HepG2 (cell line): ENCODE measurements around the gene OR3A3. TPM values are rescaled to one million over a fixed set of nuclear protein-coding genes. Genes with fewer than 3 reads are reported as not detected.
"Not testable (repeated sequence)": the region's sequence is repeated elsewhere in the genome, so short reads cannot be mapped to it uniquely, and the experiment has no call there.

Experiments
- ATAC-seq: fragments of 200-7000 bp; cut with Tn5 transposase; 3 replicates; pipeline ENCODE4 v1.9.1; 2020; ENCODE audit warnings: mild to moderate bottlenecking, moderate library complexity
- BruUV-seq: library from RNA; stranded (reverse); fragments of 400-500 nt; replicated peaks from 2 replicates; lab custom pipeline; 2021; lab: Mats Ljungman, UMichigan
- CTCF ChIA-PET: fragments of 300-600 bp; formaldehyde crosslinking; extraction: SDS; loops from one replicate; lab custom pipeline; 2021; ENCODE audit warnings: low total read pairs, inconsistent platforms, low intra/inter-chr PET ratio; lab: Yijun Ruan, JAX
- POLR2A ChIA-PET: fragments of 350-600 bp; sonication (Branson Sonifier 250); formaldehyde crosslinking; loops from one replicate; lab custom pipeline; 2020; ENCODE audit warnings: antibody characterized with exemption, inconsistent platforms; lab: Yijun Ruan, JAX
- DNase-seq: peaks from one replicate; pipeline ENCODE4 v3.0.0-alpha.2; 2015; ENCODE audit warnings: low spot score
- FAIRE-seq: peaks from 3 replicates; lab custom pipeline; 2011; peaks lifted over from hg19 to GRCh38; lab: Jason Lieb, UNC
- H2AFZ ChIP-seq: one replicate; pipeline ENCODE4 v1.6.1; 2011; ENCODE audit warnings: low read length, inconsistent platforms
- H3K27ac ChIP-seq: fragments of 300-600 bp; 3 replicates; pipeline ENCODE4 v1.8.0; 2011; ENCODE audit warnings: mixed run types, mild to moderate bottlenecking, mixed read lengths, low read length, inconsistent platforms; ENCODE audit not compliant: insufficient read depth; ENCODE audit errors: extremely low read length
- H3K27me3 ChIP-seq, 2 experiments: fragments of 200-600 bp in 1 of 2; 2 replicates in 1 of 2; 3 replicates in 1 of 2; pipeline versions ENCODE4 v1.6.0 to v1.8.0; 2011; ENCODE audit warnings: low read length in 2 of 2, mild to moderate bottlenecking in 2 of 2, moderate library complexity in 2 of 2, inconsistent platforms in 1 of 2; ENCODE audit not compliant: insufficient read depth in 2 of 2, control insufficient read depth in 1 of 2
- H3K36me3 ChIP-seq, 2 experiments: fragments of 200-600 bp in 1 of 2; replicated peaks in 1 of 2; 2 replicates in 1 of 2; 3 replicates in 1 of 2; pipeline versions ENCODE4 v1.5.1 to v1.8.0; 2011; ENCODE audit warnings: low read length in 2 of 2, inconsistent platforms in 1 of 2; ENCODE audit not compliant: insufficient read depth in 2 of 2, control insufficient read depth in 1 of 2
- H3K4me1 ChIP-seq: 2 replicates; pipeline ENCODE4 v1.5.1; 2012; ENCODE audit warnings: low read length, inconsistent platforms; ENCODE audit not compliant: insufficient read depth
- H3K4me2 ChIP-seq: 2 replicates; pipeline ENCODE4 v1.6.0; 2011; ENCODE audit warnings: low read depth, low read length, inconsistent platforms
- H3K4me3 ChIP-seq, 3 experiments: fragments of 200-600 bp in 1 of 3; sonication (generic), shearing (Covaris generic) in 1 of 3; replicated peaks in 1 of 3; 2 replicates each; pipeline ENCODE4 v1.5.1; 2011 to 2016; ENCODE audit warnings: low read length in 3 of 3, inconsistent platforms in 2 of 3, low read depth in 2 of 3, mild to moderate bottlenecking in 2 of 3, control low read depth in 1 of 3, mixed read lengths in 1 of 3; ENCODE audit not compliant: insufficient read depth in 1 of 3
- H3K79me2 ChIP-seq: one replicate; pipeline ENCODE4 v1.6.1; 2011; ENCODE audit warnings: low read length, inconsistent platforms; ENCODE audit not compliant: insufficient read depth
- H3K9ac ChIP-seq: 2 replicates; pipeline ENCODE4 v1.6.0; 2011; ENCODE audit warnings: mild to moderate bottlenecking, low read depth, low read length, inconsistent platforms; ENCODE audit not compliant: insufficient read depth
- H3K9me3 ChIP-seq: 2 replicates; pipeline ENCODE4 v1.5.1; 2012; ENCODE audit warnings: mild to moderate bottlenecking, low read length
- H4K20me1 ChIP-seq: 2 replicates; pipeline ENCODE4 v1.6.0; 2011; ENCODE audit warnings: inconsistent platforms, mild to moderate bottlenecking, low read length, moderate library complexity; ENCODE audit not compliant: insufficient read depth
- CTCF ChIP-seq: sonication (generic); formaldehyde crosslinking; IDR thresholded peaks from 2 replicates; pipeline ENCODE4 v1.5.0; 2020; ENCODE audit warnings: mild to moderate bottlenecking, missing genetic modification reagents, moderate library complexity
- EHMT2 ChIP-seq: fragments of 200-600 bp; sonication (generic); IDR thresholded peaks from 2 replicates; pipeline ENCODE4 v1.7.0; 2017; ENCODE audit warnings: antibody characterized with exemption, low read depth, low read length, borderline replicate concordance
- ELF3 ChIP-seq: IDR thresholded peaks from 2 replicates; pipeline ENCODE4 v1.6.1; 2016; ENCODE audit warnings: missing genetic modification reagents, missing compliant biosample characterization
- HES4 ChIP-seq: sonication (generic); formaldehyde crosslinking; IDR thresholded peaks from 2 replicates; pipeline ENCODE4 v1.9.0; 2021; ENCODE audit warnings: mild to moderate bottlenecking, missing genetic modification reagents, borderline replicate concordance
- MIER2 ChIP-seq: IDR thresholded peaks from 2 replicates; pipeline ENCODE4 v1.6.1; 2016; ENCODE audit warnings: missing biosample characterization, missing genetic modification reagents
- RARA ChIP-seq: IDR thresholded peaks from 2 replicates; pipeline ENCODE4 v1.6.1; 2016; ENCODE audit warnings: missing genetic modification reagents, missing compliant biosample characterization
- REST ChIP-seq, 2 experiments: IDR thresholded peaks; 2 replicates each; pipeline ENCODE4 v1.6.1; 2011 to 2012; ENCODE audit warnings: low read length in 2 of 2, borderline replicate concordance in 1 of 2, low read depth in 1 of 2, mild to moderate bottlenecking in 1 of 2, moderate library complexity in 1 of 2
- SALL1 ChIP-seq: sonication (generic); formaldehyde crosslinking; IDR thresholded peaks from 2 replicates; pipeline ENCODE4 v1.8.0; 2022; ENCODE audit warnings: mild to moderate bottlenecking, missing genetic modification reagents
- SAP130 ChIP-seq: IDR thresholded peaks from 2 replicates; pipeline ENCODE4 v1.6.1; 2016; ENCODE audit warnings: low read depth
- STAG1 ChIP-seq: sonication (generic); formaldehyde crosslinking; IDR thresholded peaks from 2 replicates; pipeline ENCODE4 v1.4.0; 2020; ENCODE audit warnings: missing genetic modification reagents
- TFE3 ChIP-seq: IDR thresholded peaks from 2 replicates; pipeline ENCODE4 v1.6.1; 2016
- WIZ ChIP-seq: sonication (generic); formaldehyde crosslinking; IDR thresholded peaks from 2 replicates; pipeline ENCODE4 v1.5.1; 2020; ENCODE audit warnings: mild to moderate bottlenecking, missing genetic modification reagents
- ZBTB26 ChIP-seq: IDR thresholded peaks from 2 replicates; pipeline ENCODE4 v1.6.1; 2016; ENCODE audit warnings: missing compliant biosample characterization, missing genetic modification reagents, borderline replicate concordance
- ZNF580 ChIP-seq: IDR thresholded peaks from 2 replicates; pipeline ENCODE4 v1.6.1; 2016; ENCODE audit warnings: low read depth, borderline replicate concordance
- ZNF644 ChIP-seq: IDR thresholded peaks from 2 replicates; pipeline ENCODE4 v1.6.1; 2016; ENCODE audit warnings: low read depth
- WGBS: methylation state at CpG from one replicate; pipeline ENCODE4 v1.1.6; 2017; ENCODE audit warnings: low lambda C conversion rate; 5-methylcytosine and 5-hydroxymethylcytosine counted together
- in situ Hi-C: cut with HindIII; loops from 2 replicates; pipeline ENCODE4 v1.10.0; 2017; ENCODE audit warnings: low pct_unique_long_range_greater_than_20kb; ENCODE audit not compliant: extremely low pct_ligation_motif_present
- intact Hi-C: fragments of 100-400 bp; cut with micrococcal nuclease; formaldehyde crosslinking; loops from one replicate; pipeline ENCODE4 v1.10.0; 2022; ENCODE audit not compliant: unreplicated experiment
- polyA plus RNA-seq, 8 experiments: library from polyadenylated mRNA; depleted of rRNA in 3 of 8; stranded (reverse) in 7 of 8; unstranded in 1 of 8; fragments of >200 nt; fragmentation: Illumina TruSeq in 4 of 8; extraction: Trizol in 4 of 8; gene quantifications; 2 replicates each; pipeline versions ENCODE4 v1.2.1 to v1.2.3, GENCODE V29; 2011 to 2016; ENCODE audit warnings: low read depth in 4 of 8, missing spikeins in 1 of 8, mixed read lengths in 1 of 8; ENCODE audit not compliant: insufficient read depth in 1 of 8
- total RNA-seq, 5 experiments: library from RNA; depleted of rRNA; stranded (reverse); fragments of >200 nt; fragmentation: Illumina TruSeq; extraction: Trizol; gene quantifications; 2 replicates each; pipeline ENCODE4 v1.2.3, GENCODE V29; 2016; ENCODE audit warnings: low read depth in 1 of 5

OR3A3 gene
- total and polyA plus RNA-seq, 2 of the 13 experiments (the other 11 are each of a cell fraction or from before 2014, with no cell fraction given), result not detected

- intact Hi-C loops, BruUV-seq, in situ Hi-C loops, H3K4me2 ChIP-seq, H3K27ac ChIP-seq, H3K9me3 ChIP-seq, H3K36me3 ChIP-seq, FAIRE-seq, POLR2A ChIA-PET, H3K9ac ChIP-seq, CTCF ChIA-PET: not testable (repeated sequence)
- DNase-seq, result peak; percentile 7
- 7% methylated on average over 7 of the region's 7 CpGs for WGBS
- peak; percentile 83; the same call in 1 of the 2 replicates for TF ChIP-seq WIZ (CRISPR knock-in tag)
- TF ChIP-seq ZNF644 (CRISPR knock-in tag), result peak; percentile 72
- peak; percentile 35; the same call in 1 of the 2 replicates for TF ChIP-seq SALL1 (CRISPR knock-in tag)
- 0 out of 2 replicates have a peak, but pooled peaks have one; percentile 22 for TF ChIP-seq ELF3 (CRISPR knock-in tag)
- TF ChIP-seq CTCF (CRISPR knock-in tag), result peak; percentile 31
- peak; percentile 46; the same call in 1 of the 2 replicates for TF ChIP-seq ZBTB26 (CRISPR knock-in tag)
- peak; percentile 55 to 90 for TF ChIP-seq REST (IDR thresholded peaks at IDR 0.05; ENCODE audit: borderline replicate concordance in 1 of 2, low read depth in 1 of 2, low read length in 2 of 2)
- TF ChIP-seq ZNF580, result peak; percentile 29; the same call in 1 of the 2 replicates
- 0 out of 2 replicates have a peak, but pooled peaks have one; percentile 22 for TF ChIP-seq TFE3 (CRISPR knock-in tag)
- TF ChIP-seq RARA (CRISPR knock-in tag), result 0 out of 2 replicates have a peak, but pooled peaks have one; percentile 23
- 0 out of 2 replicates have a peak, but pooled peaks have one; percentile 9 for TF ChIP-seq STAG1 (CRISPR knock-in tag)
- TF ChIP-seq MIER2 (CRISPR knock-in tag), result peak; percentile 97
- TF ChIP-seq HES4 (CRISPR knock-in tag), result 0 out of 2 replicates have a peak, but pooled peaks have one; percentile 47
- peak; percentile 83; the same call in 1 of the 2 replicates for TF ChIP-seq EHMT2
- peak; percentile 52; the same call in 1 of the 2 replicates for TF ChIP-seq SAP130 (CRISPR knock-in tag)
- TF ChIP-seq, all 625 proteins: peak for 15; not testable (repeated sequence) for 610
- H4K20me1 ChIP-seq, H3K4me1 ChIP-seq, H2AFZ ChIP-seq, H3K27me3 ChIP-seq, H3K4me3 ChIP-seq, H3K79me2 ChIP-seq: not testable (repeated sequence)
- ATAC-seq, result peak; percentile 62
Observed at GRCh38 chr17:3433215-3433614, 22.0 kb downstream of the OR3A3 start.
